Astrocyte (in vitro differentiated cells and primary cell): ENCODE measurements around the gene RELN.

Experiments used
- EZH2 ChIP-seq: IDR thresholded peaks from 2 replicates; pipeline ENCODE4 v1.6.1; 2012; ENCODE audit warnings: mild to moderate bottlenecking, low read length, inconsistent platforms; ENCODE audit not compliant: insufficient read depth
- TF ChIP-seq, protein P1 (sequence below): IDR thresholded peaks from 2 replicates; pipeline ENCODE4 v1.5.1; 2011; ENCODE audit warnings: low read depth, mild to moderate bottlenecking, inconsistent platforms, low read length, moderate library complexity; ENCODE audit not compliant: insufficient read depth

DNA sequence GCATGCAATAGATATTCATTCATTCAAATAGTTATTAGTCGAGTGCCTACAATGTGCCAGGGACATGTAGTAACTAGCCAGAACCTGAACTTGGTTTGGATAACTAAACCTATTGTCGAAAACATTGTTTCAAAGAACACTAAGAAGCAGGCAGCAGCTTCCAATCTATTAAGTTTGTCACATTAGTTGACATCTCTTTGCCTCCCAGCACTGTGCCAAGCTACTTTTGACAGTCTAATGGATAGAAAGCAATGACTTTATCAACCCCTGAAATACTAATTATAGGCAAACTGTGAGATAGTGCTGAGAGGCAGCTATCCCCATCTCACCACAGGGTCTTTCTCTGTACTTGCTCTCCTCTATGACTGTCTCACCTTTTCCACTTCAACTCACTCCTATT lies 22.4 kb upstream of the RELN start:
- no peak for TF ChIP-seq EZH2
- TF ChIP-seq, protein P1, sequence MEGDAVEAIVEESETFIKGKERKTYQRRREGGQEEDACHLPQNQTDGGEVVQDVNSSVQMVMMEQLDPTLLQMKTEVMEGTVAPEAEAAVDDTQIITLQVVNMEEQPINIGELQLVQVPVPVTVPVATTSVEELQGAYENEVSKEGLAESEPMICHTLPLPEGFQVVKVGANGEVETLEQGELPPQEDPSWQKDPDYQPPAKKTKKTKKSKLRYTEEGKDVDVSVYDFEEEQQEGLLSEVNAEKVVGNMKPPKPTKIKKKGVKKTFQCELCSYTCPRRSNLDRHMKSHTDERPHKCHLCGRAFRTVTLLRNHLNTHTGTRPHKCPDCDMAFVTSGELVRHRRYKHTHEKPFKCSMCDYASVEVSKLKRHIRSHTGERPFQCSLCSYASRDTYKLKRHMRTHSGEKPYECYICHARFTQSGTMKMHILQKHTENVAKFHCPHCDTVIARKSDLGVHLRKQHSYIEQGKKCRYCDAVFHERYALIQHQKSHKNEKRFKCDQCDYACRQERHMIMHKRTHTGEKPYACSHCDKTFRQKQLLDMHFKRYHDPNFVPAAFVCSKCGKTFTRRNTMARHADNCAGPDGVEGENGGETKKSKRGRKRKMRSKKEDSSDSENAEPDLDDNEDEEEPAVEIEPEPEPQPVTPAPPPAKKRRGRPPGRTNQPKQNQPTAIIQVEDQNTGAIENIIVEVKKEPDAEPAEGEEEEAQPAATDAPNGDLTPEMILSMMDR = no peak
